GM19239 (cell line): ENCODE measurements around the gene GRAMD1A.

Experiments used
- DNase-seq: peaks from one replicate; pipeline ENCODE4 v3.0.0; 2011; ENCODE audit warnings: low spot score; ENCODE audit not compliant: insufficient read length
- FAIRE-seq: peaks from 2 replicates; lab custom pipeline; 2011; peaks lifted over from hg19 to GRCh38; lab: Jason Lieb, UNC

Gene GRAMD1A

GRCh38 chr19:35032356-35032865, 32.3 kb downstream of the GRAMD1A start:
- FAIRE-seq: no peak
- no peak for DNase-seq

- DNase-seq (no peak), FAIRE-seq (no peak)
Measured at GRCh38 chr19:35033067-35034004, 33.2 kb downstream of the GRAMD1A start.

- FAIRE-seq (no peak), DNase-seq (no peak)
Measured at GRCh38 chr19:35034005-35034502, 33.9 kb downstream of the GRAMD1A start.

- FAIRE-seq: no peak
- no peak for DNase-seq
Measured at GRCh38 chr19:35034588-35035382, 34.7 kb downstream of the GRAMD1A start.

- DNase-seq (peak; percentile 72), FAIRE-seq (peak; percentile 81)
Measured at GRCh38 chr19:35037716-35038622, 37.8 kb downstream of the GRAMD1A start.

- DNase-seq: no peak
- no peak for FAIRE-seq
Measured at GRCh38 chr19:35038623-35039512, 38.7 kb downstream of the GRAMD1A start.

GRCh38 chr19:35039881-35040825, 40.0 kb downstream of the GRAMD1A start:
- FAIRE-seq (no peak), DNase-seq (no peak)

- DNase-seq: no peak
- no peak for FAIRE-seq
Measured at GRCh38 chr19:35040826-35041547, 40.9 kb downstream of the GRAMD1A start.

- no peak for FAIRE-seq
Measured at GRCh38 chr19:35041548-35042055, 41.5 kb downstream of the GRAMD1A start, which contains the start of gene HPN. Gene HPN, plus strand, starts transcription at chr19:35041721. Its CDS starts 786 bp downstream, at chr19:35042507.

GRCh38 chr19:35042056-35042730, 42.1 kb downstream of the GRAMD1A start:
- FAIRE-seq (no peak), DNase-seq (no peak)

More at GRCh38 chr19:35041548-35042055, 41.5 kb downstream of the GRAMD1A start, which contains the start of gene HPN:
- DNase-seq: no peak

- no peak for DNase-seq
- FAIRE-seq: no peak
Measured at GRCh38 chr19:35042954-35043604, 43.0 kb downstream of the GRAMD1A start.

- DNase-seq (no peak), FAIRE-seq (no peak)
Measured at GRCh38 chr19:35043906-35044305, 43.8 kb downstream of the GRAMD1A start.

- DNase-seq: no peak
Measured at GRCh38 chr19:35044317-35045117, 44.4 kb downstream of the GRAMD1A start.

GRCh38 chr19:35045667-35046300, 45.7 kb downstream of the GRAMD1A start:
- DNase-seq (peak; percentile 83), FAIRE-seq (peak; percentile 83)

More at GRCh38 chr19:35044317-35045117, 44.4 kb downstream of the GRAMD1A start:
- peak; percentile 76 for FAIRE-seq
